ENCODE data around the gene EPB41L3. TPM values are rescaled to one million over a fixed set of nuclear protein-coding genes. Genes with fewer than 3 reads are reported as not detected.

The EPB41L3 gene
- total RNA-seq, 1 experiment from 2014 or later: 8.7 TPM

GRCh38 chr18:5476961-5477800 is 66.6 kb downstream of the EPB41L3 start:
- no peaks in the 10 kb centered on the region for H3K36me3 Mint-ChIP-seq (ENCODE audit: insufficient read depth, unreplicated experiment)
- intact Hi-C loops (cut with micrococcal nuclease; ENCODE audit: unreplicated experiment): no loop called here
- H3K27me3 Mint-ChIP-seq (ENCODE audit: insufficient read depth, unreplicated experiment): peaks cover 6% of the 10 kb centered on the region
- CTCF ChIA-PET: no interaction called here
- H3K27ac Mint-ChIP-seq (ENCODE audit: unreplicated experiment): no peak overlapping the region
- DNase-seq: no peak
- no peak for TF ChIP-seq CTCF (IDR thresholded peaks at IDR 0.05; ENCODE audit: insufficient read depth in 1 of 2, low read depth in 1 of 2, low read length in 1 of 2, severe bottlenecking in 1 of 2, unreplicated experiment in 1 of 2)
- Histone ChIP-seq H3K27me3 (replicated peaks; ENCODE audit: control insufficient read depth, insufficient read depth, low read length) (no peaks in the 10 kb centered on the region; the same call in 1 of the 2 replicates), H3K4me1 (no peaks in the 10 kb centered on the region), H3K9me3 (no peaks in the 10 kb centered on the region; the same call in 1 of the 2 replicates), H3K36me3 (ENCODE audit: control insufficient read depth, insufficient read depth, low read length) (no peaks in the 10 kb centered on the region), H3K4me3 (ENCODE audit: low read depth, low read length) (no peak overlapping the region)
- no TSS peak for BruUV-seq (replicated peaks)
- H3K9me3 Mint-ChIP-seq (ENCODE audit: unreplicated experiment): no peaks in the 10 kb centered on the region
- POLR2A ChIA-PET: no interaction called here
- no peak overlapping the region for H3K4me3 Mint-ChIP-seq (ENCODE audit: unreplicated experiment)
- H3K4me1 Mint-ChIP-seq (ENCODE audit: low read depth, unreplicated experiment): no peaks in the 10 kb centered on the region

DNA sequence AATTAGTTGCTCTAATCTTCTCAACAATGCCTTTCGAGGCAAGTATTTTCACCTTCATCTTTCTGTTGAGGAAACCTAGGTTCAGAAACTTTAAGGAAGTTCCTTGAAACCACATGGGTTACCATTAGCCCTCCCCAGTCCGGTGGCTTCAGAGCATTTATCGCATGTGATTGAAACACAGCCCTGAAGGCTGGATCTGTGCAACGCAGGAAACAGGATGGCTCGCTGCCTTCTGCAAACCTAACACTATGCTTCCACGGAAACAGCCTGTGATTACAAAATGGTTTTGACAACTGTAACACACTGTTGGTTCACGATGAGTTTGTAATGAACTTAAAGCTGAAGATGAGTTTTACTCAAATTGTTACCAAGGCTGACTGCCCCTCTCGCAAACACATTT is 68.5 kb downstream of the EPB41L3 start:
- H3K27me3 ChIP-seq (replicated peaks; ENCODE audit: control insufficient read depth, insufficient read depth, low read length): no peaks in the 10 kb centered on the region; the same call in 1 of the 2 replicates
- ChIA-PET CTCF (no interaction called here), POLR2A (no interaction called here)
- no peaks in the 10 kb centered on the region for H3K36me3 ChIP-seq (ENCODE audit: control insufficient read depth, insufficient read depth, low read length)
- Mint-ChIP-seq H3K4me1 (ENCODE audit: low read depth, unreplicated experiment) (no peaks in the 10 kb centered on the region), H3K36me3 (ENCODE audit: insufficient read depth, unreplicated experiment) (no peaks in the 10 kb centered on the region), H3K9me3 (ENCODE audit: unreplicated experiment) (no peaks in the 10 kb centered on the region), H3K27me3 (ENCODE audit: insufficient read depth, unreplicated experiment) (peaks cover 6% of the 10 kb centered on the region), H3K4me3 (ENCODE audit: unreplicated experiment) (no peak overlapping the region), H3K27ac (ENCODE audit: unreplicated experiment) (no peak overlapping the region)
- H3K4me1 ChIP-seq: no peaks in the 10 kb centered on the region
- DNase-seq: no peak
- no TSS peak for BruUV-seq (replicated peaks)
- H3K4me3 ChIP-seq (ENCODE audit: low read depth, low read length): no peak overlapping the region
- intact Hi-C loops (cut with micrococcal nuclease; ENCODE audit: unreplicated experiment): no loop called here
- no peaks in the 10 kb centered on the region for H3K9me3 ChIP-seq
- no peak for TF ChIP-seq CTCF (IDR thresholded peaks at IDR 0.05; ENCODE audit: insufficient read depth in 1 of 2, low read depth in 1 of 2, low read length in 1 of 2, severe bottlenecking in 1 of 2, unreplicated experiment in 1 of 2)

DNA sequence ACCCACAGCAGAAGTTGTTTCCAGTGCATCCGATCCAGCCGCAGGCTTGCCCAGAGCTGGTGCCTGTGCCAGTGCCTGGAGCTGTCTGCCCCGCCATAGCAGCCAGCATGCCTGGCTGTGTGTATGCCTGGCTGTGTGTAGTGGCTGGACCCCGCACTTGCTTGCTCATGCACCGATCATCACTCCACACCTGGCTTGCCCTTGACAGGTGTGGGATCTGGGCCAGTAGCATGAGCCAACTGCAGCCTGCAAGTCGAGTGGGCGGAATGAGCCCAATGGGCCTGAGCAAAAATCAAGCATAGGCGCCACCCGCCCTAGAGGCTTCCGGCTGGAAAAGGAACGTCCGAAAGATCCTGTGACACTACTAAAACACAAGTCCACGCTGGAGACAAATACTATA is 74.5 kb downstream of the EPB41L3 start:
- no peaks in the 10 kb centered on the region for H3K36me3 ChIP-seq (ENCODE audit: control insufficient read depth, insufficient read depth, low read length)
- no TSS peak for BruUV-seq (replicated peaks)
- no peaks in the 10 kb centered on the region for H3K4me1 ChIP-seq
- intact Hi-C loops (cut with micrococcal nuclease; ENCODE audit: unreplicated experiment): no loop called here
- Mint-ChIP-seq H3K4me3 (ENCODE audit: unreplicated experiment) (no peak overlapping the region), H3K36me3 (ENCODE audit: insufficient read depth, unreplicated experiment) (no peaks in the 10 kb centered on the region), H3K27me3 (ENCODE audit: insufficient read depth, unreplicated experiment) (peaks cover 13% of the 10 kb centered on the region), H3K27ac (ENCODE audit: unreplicated experiment) (no peak overlapping the region), H3K4me1 (ENCODE audit: low read depth, unreplicated experiment) (no peaks in the 10 kb centered on the region), H3K9me3 (ENCODE audit: unreplicated experiment) (no peaks in the 10 kb centered on the region)
- no peaks in the 10 kb centered on the region for H3K9me3 ChIP-seq
- H3K4me3 ChIP-seq (ENCODE audit: low read depth, low read length): no peak overlapping the region
- no peaks in the 10 kb centered on the region for H3K27me3 ChIP-seq (replicated peaks; ENCODE audit: control insufficient read depth, insufficient read depth, low read length)
- ChIA-PET POLR2A (no interaction called here), CTCF (no interaction called here)
- no peak for TF ChIP-seq CTCF (IDR thresholded peaks at IDR 0.05; ENCODE audit: insufficient read depth in 1 of 2, low read depth in 1 of 2, low read length in 1 of 2, severe bottlenecking in 1 of 2, unreplicated experiment in 1 of 2)
- no peak for DNase-seq

Data from Caco-2 (cell line).